Keratinocyte (primary cell): ENCODE data around the gene FBXW9. TPM values are rescaled to one million over a fixed set of nuclear protein-coding genes. Genes with fewer than 3 reads are reported as not detected.

Experiments
- DNase-seq: peaks from one replicate; pipeline ENCODE4 v3.0.0-alpha.2; 2011; ENCODE audit warnings: low read depth, missing footprints, low spot score
- FAIRE-seq: peaks from 2 replicates; lab custom pipeline; 2011; peaks lifted over from hg19 to GRCh38; lab: Jason Lieb, UNC
- H2AFZ ChIP-seq: 2 replicates; pipeline ENCODE4 v1.6.0; 2012; ENCODE audit warnings: low read length, control low read depth, inconsistent platforms; ENCODE audit not compliant: control insufficient read depth
- H3K27ac ChIP-seq: 2 replicates; pipeline ENCODE4 v1.5.1; 2011; ENCODE audit warnings: low read length; ENCODE audit not compliant: control insufficient read depth, insufficient read depth
- H3K27me3 ChIP-seq: 3 replicates; pipeline ENCODE4 v1.6.0; 2011; ENCODE audit warnings: low read length; ENCODE audit not compliant: control insufficient read depth, insufficient read depth; ENCODE audit errors: extremely low read depth
- H3K36me3 ChIP-seq, 2 experiments: 2 replicates in 1 of 2; 3 replicates in 1 of 2; pipeline ENCODE4 v1.5.1; 2011; ENCODE audit warnings: low read length in 2 of 2, mild to moderate bottlenecking in 1 of 2; ENCODE audit not compliant: control insufficient read depth in 2 of 2, insufficient read depth in 2 of 2; ENCODE audit errors: extremely low read depth in 1 of 2
- H3K4me1 ChIP-seq: 3 replicates; pipeline ENCODE4 v1.5.1; 2011; ENCODE audit warnings: low read length; ENCODE audit not compliant: control insufficient read depth, insufficient read depth; ENCODE audit errors: extremely low read depth
- H3K4me2 ChIP-seq: 3 replicates; pipeline ENCODE4 v1.6.0; 2011; ENCODE audit warnings: low read depth, low read length; ENCODE audit not compliant: control insufficient read depth, insufficient read depth; ENCODE audit errors: extremely low read depth
- H3K4me3 ChIP-seq, 3 experiments: fragments of 200-600 bp in 1 of 3; sonication (generic) in 1 of 3; 2 replicates in 2 of 3; 3 replicates in 1 of 3; pipeline ENCODE4 v1.5.1; 2011 to 2016; ENCODE audit warnings: low read length in 3 of 3, mild to moderate bottlenecking in 3 of 3, control low read depth in 2 of 3, inconsistent platforms in 1 of 3, low read depth in 1 of 3, mixed read lengths in 1 of 3, mixed run types in 1 of 3, moderate library complexity in 1 of 3; ENCODE audit not compliant: control insufficient read depth in 2 of 3, insufficient read depth in 2 of 3; ENCODE audit errors: extremely low read depth in 1 of 3
- H3K79me2 ChIP-seq: 2 replicates; pipeline ENCODE4 v1.6.0; 2012; ENCODE audit warnings: low read length; ENCODE audit not compliant: control insufficient read depth, insufficient read depth
- H3K9ac ChIP-seq: 3 replicates; pipeline ENCODE4 v1.6.0; 2011; ENCODE audit warnings: low read length; ENCODE audit not compliant: control insufficient read depth, insufficient read depth; ENCODE audit errors: extremely low read depth
- H3K9me1 ChIP-seq: 3 replicates; pipeline ENCODE4 v1.6.0; 2011; ENCODE audit warnings: low read length; ENCODE audit not compliant: control insufficient read depth, insufficient read depth; ENCODE audit errors: extremely low read depth
- H3K9me3 ChIP-seq: 2 replicates; pipeline ENCODE4 v1.5.1; 2012; ENCODE audit warnings: low read depth, low read length; ENCODE audit not compliant: control insufficient read depth
- H4K20me1 ChIP-seq: 3 replicates; pipeline ENCODE4 v1.6.0; 2011; ENCODE audit warnings: low read length; ENCODE audit not compliant: control insufficient read depth, insufficient read depth; ENCODE audit errors: extremely low read depth
- CTCF ChIP-seq, 3 experiments: IDR thresholded peaks in 1 of 3; conservative IDR thresholded peaks in 1 of 3; optimal IDR thresholded peaks in 1 of 3; 2 replicates in 2 of 3; 3 replicates in 1 of 3; pipeline versions ENCODE3 to v1.5.1; 2011; ENCODE audit warnings: low read length in 3 of 3, mild to moderate bottlenecking in 3 of 3, moderate library complexity in 2 of 3, control low read depth in 1 of 3, inconsistent platforms in 1 of 3; ENCODE audit not compliant: insufficient read depth in 2 of 3; ENCODE audit errors: extremely low read depth in 1 of 3
- EZH2 ChIP-seq: IDR thresholded peaks from one replicate; pipeline ENCODE4 v1.6.1; 2012; ENCODE audit warnings: inconsistent platforms, mild to moderate bottlenecking, low read length, moderate library complexity
- dilution Hi-C: fragments of 300-500 bp; cut with MboI; formaldehyde crosslinking; loops from one replicate; pipeline ENCODE4 v1.7.0; 2020; ENCODE audit warnings: low sequenced_read_pairs; ENCODE audit not compliant: extremely low pct_ligation_motif_present
- polyA plus RNA-seq, 5 experiments: library from polyadenylated mRNA; depleted of rRNA in 3 of 5; stranded (reverse) in 3 of 5; stranded (forward) in 1 of 5; unstranded in 1 of 5; fragments of >200 nt; gene quantifications; 1 replicate in 1 of 5; 2 replicates in 3 of 5; 3 replicates in 1 of 5; pipeline versions ENCODE4 v1.2.1 to v1.2.3, GENCODE V29; 2011 to 2012; ENCODE audit warnings: missing spikeins in 2 of 5, low read depth in 1 of 5, low replicate concordance in 1 of 5

FBXW9 gene
- polyA plus RNA-seq, 1 donor (not counting 4 experiments of a cell fraction or from before 2014, with no cell fraction given): 5.6 TPM

GRCh38 chr19:12695997-12696365 lies 450 bp downstream of the FBXW9 start:
- peak overlapping the region; percentile 93 for H3K4me2 ChIP-seq
- H3K79me2 ChIP-seq: peaks cover 4% of the 10 kb centered on the region
- no peaks in the 10 kb centered on the region for H3K9me3 ChIP-seq
- H3K9me1 ChIP-seq: peaks cover 4% of the 10 kb centered on the region
- dilution Hi-C loops: no loop called here
- H3K4me3 ChIP-seq: peak overlapping the region; percentile 59 to 88 (median 79)
- no peaks in the 10 kb centered on the region for H4K20me1 ChIP-seq
- DNase-seq (no peak), FAIRE-seq (no peak)
- peak overlapping the region; percentile 82 for H3K9ac ChIP-seq
- no peak for TF ChIP-seq CTCF (optimal IDR thresholded peaks at IDR 0.05 in 1 of 3, IDR thresholded peaks at IDR 0.05 in 1 of 3, conservative IDR thresholded peaks at IDR 0.05 in 1 of 3; ENCODE audit: extremely low read depth in 1 of 3, insufficient read depth in 2 of 3, low read length in 3 of 3)
- TF ChIP-seq EZH2: no peak
- H3K27ac ChIP-seq: peak overlapping the region; percentile 34
- peaks cover 11 to 22% of the 10 kb centered on the region in 2 experiments for H3K36me3 ChIP-seq
- H3K27me3 ChIP-seq: no peaks in the 10 kb centered on the region
- peak overlapping the region; percentile 88 for H2AFZ ChIP-seq
- peaks cover 6% of the 10 kb centered on the region for H3K4me1 ChIP-seq

DNA sequence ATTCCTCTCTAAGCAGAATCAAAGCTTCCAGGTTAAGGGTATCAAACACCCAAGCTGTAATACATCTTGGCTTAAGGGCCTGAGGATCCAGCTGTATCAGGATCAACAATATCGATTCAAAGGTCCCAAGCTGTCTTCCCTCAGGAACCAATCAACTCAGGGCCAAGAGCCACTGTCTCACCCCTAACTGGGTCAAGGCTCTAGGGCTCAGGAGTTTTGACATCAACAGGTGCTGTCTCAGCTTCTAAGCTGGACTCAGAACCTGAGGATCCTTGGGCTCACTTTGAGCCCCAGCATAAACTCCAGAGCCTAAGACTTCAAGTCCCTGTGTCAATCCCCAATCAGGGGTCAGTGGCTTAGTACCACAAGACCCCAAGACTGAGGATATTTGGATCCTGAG lies 917 bp downstream of the FBXW9 start:
- peak overlapping the region; percentile 82 for H3K9ac ChIP-seq
- TF ChIP-seq EZH2 (no peak), CTCF (optimal IDR thresholded peaks at IDR 0.05 in 1 of 3, IDR thresholded peaks at IDR 0.05 in 1 of 3, conservative IDR thresholded peaks at IDR 0.05 in 1 of 3; ENCODE audit: extremely low read depth in 1 of 3, insufficient read depth in 2 of 3, low read length in 3 of 3) (no peak)
- no peaks in the 10 kb centered on the region for H4K20me1 ChIP-seq
- peak overlapping the region; percentile 93 for H3K4me2 ChIP-seq
- no peaks in the 10 kb centered on the region for H3K9me3 ChIP-seq
- peaks cover 4% of the 10 kb centered on the region for H3K9me1 ChIP-seq
- peak; percentile 44 for FAIRE-seq
- H3K36me3 ChIP-seq: peaks cover 11 to 18% of the 10 kb centered on the region in 2 experiments
- dilution Hi-C loops: no loop called here
- H2AFZ ChIP-seq: no peak overlapping the region
- H3K4me3 ChIP-seq: peak overlapping the region; percentile 59 to 88 (median 79)
- no peak for DNase-seq
- peaks cover 4% of the 10 kb centered on the region for H3K79me2 ChIP-seq
- H3K27ac ChIP-seq: no peak overlapping the region
- no peaks in the 10 kb centered on the region for H3K27me3 ChIP-seq
- H3K4me1 ChIP-seq: peaks cover 6% of the 10 kb centered on the region
